ENCODE measurements around the gene GMEB1.
A peak's percentile ranks its signal among the peaks of the same experiment; 100 is the strongest.

GMEB1 gene

GRCh38 chr1:28755701-28756100 is 87.1 kb downstream of the GMEB1 start:
- DNase-seq = no peak

- peak in 1 of 2 donors; percentile 35 for DNase-seq
These were observed 88.3 kb downstream of the GMEB1 start for GRCh38 chr1:28756846-28757245.

- DNase-seq = no peak
These were observed 89.8 kb downstream of the GMEB1 start for GRCh38 chr1:28758420-28758819.

GRCh38 chr1:28759257-28759656 is 90.7 kb downstream of the GMEB1 start:
- DNase-seq = no peak

GRCh38 chr1:28761189-28761588 is 92.6 kb downstream of the GMEB1 start:
- DNase-seq = no peak

GRCh38 chr1:28766532-28767183 is 98.1 kb downstream of the GMEB1 start:
- no peak for DNase-seq

All from CD4-positive, alpha-beta T cell treated with Interferon alpha-2 for 1 hour (primary cell).